ENCODE results near the gene ANAPC13.

GRCh38 chr3:134445636-134446035 lies 40.1 kb downstream of the ANAPC13 start:
- no peak for TF ChIP-seq CTCF (conservative IDR thresholded peaks at IDR 0.05)
- TF ChIP-seq ZFX (IDR thresholded peaks at IDR 0.05), result no peak
